Sigmoid colon (tissue), 4 donors: ENCODE results near the gene GPR108.

ENCODE experiments used
- CTCF ChIP-seq, 4 experiments: fragments of 450-650 bp in 3 of 4; fragments of 200-600 bp in 1 of 4; IDR thresholded peaks; one replicate each; pipeline ENCODE4 v1.5.1; 2016 to 2019; ENCODE audit warnings: antibody characterized with exemption in 4 of 4, mild to moderate bottlenecking in 3 of 4, moderate library complexity in 2 of 4
- POLR2A ChIP-seq, 2 donors: fragments of 450-650 bp; IDR thresholded peaks; one replicate each; pipeline ENCODE4 v1.6.1; 2016; ENCODE audit warnings: antibody characterized with exemption in 2 of 2, mild to moderate bottlenecking in 2 of 2, moderate library complexity in 2 of 2
- POLR2AphosphoS5 ChIP-seq, 4 donors: sonication (generic); formaldehyde crosslinking; IDR thresholded peaks; one replicate each; pipeline ENCODE4 v1.6.1; 2017; ENCODE audit warnings: antibody characterized with exemption in 4 of 4

- no peak for TF ChIP-seq POLR2A (IDR thresholded peaks at IDR 0.05)
- no peak for TF ChIP-seq CTCF (IDR thresholded peaks at IDR 0.05)
- TF ChIP-seq POLR2AphosphoS5 (IDR thresholded peaks at IDR 0.05): no peak
These were observed 47.1 kb downstream of the GPR108 start for GRCh38 chr19:6690160-6690885.
